NCI-H146 treated with DMSO at 0.1 percent for 48 hours (cell line): ENCODE results near the gene USP6NL.

Experiments used
- DNase-seq: peaks from one replicate; lab custom pipeline; 2025; ENCODE audit not compliant: unreplicated experiment; lab: John Stamatoyannopoulos, UW

The USP6NL gene

DNA sequence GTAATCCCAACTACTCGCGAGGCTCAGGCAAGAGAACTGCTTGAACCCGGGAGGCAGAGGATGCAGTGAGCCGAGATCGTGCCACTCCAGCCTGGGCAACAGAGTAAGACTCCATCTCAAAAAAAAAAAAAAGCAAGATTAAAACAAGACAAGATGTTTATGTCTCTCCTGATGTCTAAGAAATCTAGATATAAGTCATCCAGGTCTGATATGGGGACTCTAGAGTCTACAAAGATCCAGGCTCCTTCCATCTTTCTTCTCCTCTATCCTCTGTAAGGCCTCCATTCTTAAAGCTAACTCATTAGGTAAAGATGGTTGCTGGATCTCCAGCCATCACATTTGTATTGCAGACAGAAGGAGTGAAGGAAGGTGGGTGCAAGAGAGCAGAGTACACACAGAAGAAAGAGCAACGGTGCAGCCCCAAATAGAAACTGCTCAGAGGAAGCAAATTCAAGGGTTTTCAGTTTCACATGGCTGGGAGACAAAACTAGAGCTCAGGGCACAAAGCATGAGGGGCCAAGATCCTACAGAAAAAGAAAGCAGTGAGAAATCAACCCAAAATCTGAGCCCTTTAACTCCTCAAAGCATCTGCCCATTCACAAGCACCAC is 57.6 kb downstream of the USP6NL start:
- no peak for DNase-seq

GRCh38 chr10:11551916-11552602 is 59.4 kb downstream of the USP6NL start:
- no peak for DNase-seq

GRCh38 chr10:11551104-11551503 is 60.3 kb downstream of the USP6NL start:
- no peak for DNase-seq

GRCh38 chr10:11548768-11549099 is 62.7 kb downstream of the USP6NL start:
- no peak for DNase-seq

GRCh38 chr10:11548065-11548767 is 63.2 kb downstream of the USP6NL start:
- no peak for DNase-seq

GRCh38 chr10:11546581-11546980 is 64.9 kb downstream of the USP6NL start:
- no peak for DNase-seq

DNA sequence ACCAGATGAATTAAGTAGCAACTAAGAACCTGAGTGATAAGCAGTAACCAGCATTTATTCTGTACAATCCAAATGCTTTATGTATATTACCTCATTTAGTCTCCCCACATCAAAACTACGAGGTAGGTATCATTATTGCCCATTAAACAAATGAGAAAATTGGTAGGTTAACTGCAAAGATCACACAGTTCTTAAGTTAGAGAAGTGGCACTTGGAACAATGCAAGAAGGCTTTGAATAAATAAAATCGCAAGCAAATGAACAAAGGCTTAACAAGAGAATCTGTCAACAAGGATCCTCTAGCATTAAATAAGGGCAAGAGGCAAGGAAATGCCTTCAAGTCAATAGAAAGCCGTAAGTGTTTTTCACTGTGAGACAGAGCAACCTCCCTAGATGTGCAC is 70.2 kb downstream of the USP6NL start:
- no peak for DNase-seq

DNA sequence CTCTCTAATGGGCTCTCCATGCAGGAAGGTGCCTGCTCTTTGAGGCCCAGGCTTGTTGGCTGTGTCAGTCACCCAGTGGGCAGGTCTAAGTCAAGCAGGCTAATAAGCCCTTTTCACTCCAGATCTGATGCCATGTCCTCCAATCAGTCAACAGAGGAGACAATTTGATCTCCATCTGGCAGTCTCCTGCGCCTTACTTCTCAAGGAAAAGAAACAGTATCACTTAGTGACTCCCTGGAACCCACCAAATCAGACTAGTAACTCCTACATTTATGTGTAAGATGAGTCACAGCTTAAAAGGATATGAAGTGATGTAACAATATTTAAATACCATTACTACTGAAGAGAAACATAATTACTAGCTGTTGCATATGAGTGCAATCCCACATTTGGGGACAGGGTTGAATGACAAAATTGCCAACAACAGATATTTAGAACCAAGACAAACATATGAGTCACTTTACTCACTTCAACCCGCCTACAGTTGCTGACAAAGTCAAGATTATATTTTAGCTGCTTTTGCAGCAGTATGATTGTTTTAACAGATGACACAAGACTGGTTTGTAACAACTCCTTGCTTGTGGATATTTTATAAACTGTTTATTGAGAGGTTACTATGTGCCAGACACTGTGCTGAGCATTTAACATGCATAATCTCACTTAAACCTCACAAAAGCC is 72.1 kb downstream of the USP6NL start:
- DNase-seq, result no peak

GRCh38 chr10:11538834-11539190 is 72.6 kb downstream of the USP6NL start:
- no peak for DNase-seq

GRCh38 chr10:11536228-11536627 is 75.2 kb downstream of the USP6NL start:
- no peak for DNase-seq

GRCh38 chr10:11535346-11535959 is 76.0 kb downstream of the USP6NL start:
- no peak for DNase-seq

DNA sequence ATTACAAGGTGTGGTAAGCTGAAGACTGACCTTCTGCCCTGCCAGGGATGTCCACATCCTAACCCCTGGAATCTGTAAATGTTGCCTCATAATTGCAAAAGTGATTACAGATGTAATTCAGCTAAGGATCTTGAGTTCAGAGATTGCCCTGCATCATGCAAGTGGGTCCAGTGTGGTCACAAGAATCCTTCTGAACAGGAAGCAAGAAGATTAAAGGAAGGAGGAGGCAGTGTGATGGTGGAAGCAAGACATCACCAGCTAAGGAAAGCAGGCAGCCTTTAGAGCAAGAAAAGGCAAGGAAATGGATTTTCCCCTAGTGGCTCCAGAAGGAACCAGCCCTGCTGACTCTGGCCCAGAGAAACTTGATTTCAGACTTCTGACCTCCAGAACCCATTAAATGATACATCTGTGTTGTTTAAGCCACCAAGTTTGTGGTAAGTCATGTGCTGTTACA is 78.1 kb downstream of the USP6NL start:
- no peak for DNase-seq

DNA sequence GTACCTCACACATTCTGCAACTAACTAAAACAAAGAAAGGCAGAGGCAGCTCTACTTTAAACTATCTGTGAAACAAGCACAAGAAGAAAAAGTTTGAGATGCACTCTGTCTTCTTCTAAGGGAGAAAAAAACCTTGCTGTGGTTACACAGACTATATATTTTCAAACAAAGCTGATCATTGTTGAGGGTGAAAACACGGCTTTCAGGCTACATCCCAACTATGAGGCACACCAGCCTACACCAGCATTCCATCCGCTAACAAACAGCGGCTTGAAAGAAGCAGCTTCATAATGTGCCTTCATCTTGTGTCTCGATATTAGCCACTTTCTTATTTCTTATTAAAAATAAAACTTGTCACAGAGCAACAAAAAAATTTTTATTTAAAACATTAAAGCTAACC is 79.1 kb downstream of the USP6NL start:
- DNase-seq, result no peak

GRCh38 chr10:11530806-11531205 is 80.6 kb downstream of the USP6NL start:
- DNase-seq, result no peak

DNA sequence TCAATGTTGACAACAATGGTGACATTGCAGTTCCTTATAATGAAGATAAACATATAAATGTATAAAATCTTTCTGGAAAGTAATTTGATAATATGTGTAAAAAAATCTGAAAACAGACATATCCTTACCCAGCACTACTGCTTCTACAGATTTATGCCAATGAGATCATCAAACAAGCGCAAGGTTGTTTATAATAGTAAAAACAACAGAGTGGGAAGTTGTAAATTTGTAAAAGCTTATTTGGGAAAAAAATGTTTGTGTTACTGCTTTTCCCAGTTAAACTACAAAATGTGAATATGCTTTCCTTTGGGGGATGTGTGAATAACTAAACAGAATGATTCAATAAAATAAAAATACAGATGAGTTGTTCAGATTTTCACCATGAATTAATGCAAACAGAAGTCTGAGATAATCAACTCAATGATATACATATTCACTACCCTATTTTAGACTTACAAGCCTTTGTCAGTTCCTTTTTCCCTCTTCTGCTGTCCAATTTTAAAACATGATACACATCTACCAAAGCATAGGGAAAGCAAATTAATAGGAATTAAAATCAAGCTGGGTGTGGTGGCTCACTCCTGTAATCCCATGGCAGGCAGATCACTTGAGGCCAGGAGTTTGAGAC is 82.1 kb downstream of the USP6NL start:
- no peak for DNase-seq

- DNase-seq, result no peak
Observed at GRCh38 chr10:11528286-11528685, 83.2 kb downstream of the USP6NL start.

DNA sequence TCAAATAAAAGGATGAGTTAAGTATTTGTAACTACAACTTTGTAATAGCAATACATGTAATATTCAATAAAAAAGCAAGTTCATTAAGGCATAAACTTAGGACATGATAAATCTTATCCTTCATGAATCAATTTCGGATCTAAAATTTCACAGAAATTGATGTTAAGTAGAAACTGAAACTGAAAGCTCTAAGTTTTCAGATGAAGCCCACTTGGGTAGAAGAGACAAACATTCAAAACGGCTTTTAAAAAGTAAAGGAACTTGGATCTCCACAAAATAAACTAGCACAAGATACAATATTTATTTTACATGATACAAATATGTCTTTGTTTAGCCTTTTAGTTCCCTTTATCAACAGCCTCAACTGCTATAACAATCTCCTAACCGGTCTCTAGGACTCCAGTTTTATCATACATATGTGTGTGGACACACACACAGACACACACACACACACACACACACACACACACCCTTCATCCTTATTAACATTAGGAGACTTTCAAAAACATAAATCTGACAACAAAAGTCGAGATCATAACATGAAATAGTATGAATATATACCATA is 83.7 kb downstream of the USP6NL start:
- DNase-seq, result no peak

DNA sequence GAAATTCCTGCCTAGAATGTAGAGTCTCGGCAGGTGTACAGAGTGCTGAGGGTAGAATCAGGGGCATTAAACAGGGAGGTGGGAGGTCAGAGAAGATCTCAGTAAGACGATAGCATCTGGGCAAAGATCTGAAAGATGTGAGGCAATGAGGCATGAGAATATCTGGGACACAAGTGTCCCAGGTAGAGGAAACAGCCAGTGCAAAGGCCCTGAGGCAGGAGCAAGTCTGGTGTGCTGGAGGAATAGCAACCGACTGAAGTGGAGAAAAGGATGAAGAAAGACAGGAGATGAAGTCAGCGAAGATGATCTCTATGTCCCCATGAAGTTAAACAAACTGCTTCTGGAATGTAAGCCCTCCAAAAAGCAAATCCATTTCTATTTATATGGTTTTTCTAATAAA is 84.4 kb downstream of the USP6NL start:
- DNase-seq, result no peak

DNA sequence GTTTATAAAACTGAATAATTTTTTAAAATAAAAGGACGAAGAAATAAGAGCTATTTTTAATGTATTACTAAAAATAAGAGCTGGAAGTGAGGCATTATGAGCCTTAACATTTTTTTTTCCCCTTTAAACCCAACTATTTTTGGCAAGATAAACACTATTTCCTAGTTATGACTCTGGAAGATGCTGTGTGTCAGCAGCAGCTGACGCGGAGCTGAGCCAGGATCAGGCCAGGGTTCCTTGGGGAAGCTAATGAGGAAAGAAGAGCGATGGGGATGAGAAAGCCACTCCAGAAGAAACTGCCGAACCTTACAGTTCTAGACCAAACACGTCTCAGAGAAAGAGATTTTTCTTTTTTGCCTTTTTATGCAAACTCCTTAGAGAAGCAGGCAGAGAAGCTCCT is 85.9 kb downstream of the USP6NL start:
- no peak for DNase-seq

DNA sequence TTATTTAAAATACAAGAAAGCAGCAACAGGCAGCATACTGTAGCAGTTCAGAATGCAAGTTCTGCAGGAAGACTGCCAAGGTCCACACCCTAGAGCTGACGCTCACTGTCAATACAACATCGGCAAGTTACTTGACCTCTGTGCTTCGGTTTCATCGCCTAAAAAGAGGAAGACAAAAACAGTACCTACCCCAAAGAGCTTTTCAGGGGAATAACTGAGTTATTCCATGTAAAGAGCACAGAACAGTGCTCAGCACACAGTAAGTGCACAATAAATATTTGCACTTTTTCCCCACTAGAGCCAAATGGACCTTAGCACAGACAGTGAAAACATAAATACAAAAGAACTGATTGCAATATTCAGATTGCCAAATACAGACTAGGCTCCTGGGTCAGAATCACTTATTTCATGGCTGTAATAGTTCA is 88.6 kb downstream of the USP6NL start:
- DNase-seq, result no peak

GRCh38 chr10:11521860-11522259 is 89.6 kb downstream of the USP6NL start:
- no peak for DNase-seq
